HEK293 (cell line): ENCODE results near the gene PRKCA.

Experiments
- ZBTB17 ChIP-seq: fragments of 450-650 bp; formaldehyde crosslinking; IDR thresholded peaks from 2 replicates; pipeline ENCODE4 v1.5.1; 2016; ENCODE audit warnings: missing biosample characterization, missing genetic modification characterization
- ZNF133 ChIP-seq: fragments of 450-650 bp; formaldehyde crosslinking; IDR thresholded peaks from 2 replicates; pipeline ENCODE4 v1.5.1; 2016; ENCODE audit warnings: missing biosample characterization, missing genetic modification characterization
- ZNF138 ChIP-seq: fragments of 450-650 bp; formaldehyde crosslinking; IDR thresholded peaks from 2 replicates; pipeline ENCODE4 v1.5.1; 2016; ENCODE audit warnings: missing biosample characterization, missing genetic modification characterization, borderline replicate concordance
- TF ChIP-seq, protein P1 (sequence below): fragments of 450-650 bp; formaldehyde crosslinking; IDR thresholded peaks from 2 replicates; pipeline ENCODE4 v1.5.1; 2016; ENCODE audit warnings: missing biosample characterization, missing genetic modification characterization
- TF ChIP-seq, protein P2 (sequence below): fragments of 450-650 bp; formaldehyde crosslinking; IDR thresholded peaks from 2 replicates; pipeline ENCODE4 v1.5.1; 2016; ENCODE audit warnings: missing biosample characterization, missing genetic modification characterization

DNA sequence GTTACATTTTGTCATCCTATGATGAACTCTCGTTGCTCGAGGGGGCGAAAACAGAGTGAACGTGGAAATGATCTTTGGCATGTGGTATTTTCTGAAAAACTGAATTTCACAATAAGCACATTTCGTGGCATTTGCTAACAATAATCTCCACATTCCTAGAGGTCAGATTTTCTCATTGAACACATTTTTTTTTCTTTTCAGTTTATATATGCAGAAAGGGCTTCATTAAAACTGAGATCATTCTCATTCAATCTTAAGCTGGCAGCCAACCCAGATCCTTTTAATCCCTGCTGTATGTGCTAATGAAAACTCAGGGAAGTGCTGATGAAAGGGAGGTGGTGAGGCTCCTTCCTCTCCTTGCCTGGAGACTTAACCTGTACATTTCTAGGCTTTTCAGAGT lies 52.6 kb downstream of the PRKCA start:
- no peak for TF ChIP-seq ZNF138 (tag by site-specific recombination)
- TF ChIP-seq, protein P1, sequence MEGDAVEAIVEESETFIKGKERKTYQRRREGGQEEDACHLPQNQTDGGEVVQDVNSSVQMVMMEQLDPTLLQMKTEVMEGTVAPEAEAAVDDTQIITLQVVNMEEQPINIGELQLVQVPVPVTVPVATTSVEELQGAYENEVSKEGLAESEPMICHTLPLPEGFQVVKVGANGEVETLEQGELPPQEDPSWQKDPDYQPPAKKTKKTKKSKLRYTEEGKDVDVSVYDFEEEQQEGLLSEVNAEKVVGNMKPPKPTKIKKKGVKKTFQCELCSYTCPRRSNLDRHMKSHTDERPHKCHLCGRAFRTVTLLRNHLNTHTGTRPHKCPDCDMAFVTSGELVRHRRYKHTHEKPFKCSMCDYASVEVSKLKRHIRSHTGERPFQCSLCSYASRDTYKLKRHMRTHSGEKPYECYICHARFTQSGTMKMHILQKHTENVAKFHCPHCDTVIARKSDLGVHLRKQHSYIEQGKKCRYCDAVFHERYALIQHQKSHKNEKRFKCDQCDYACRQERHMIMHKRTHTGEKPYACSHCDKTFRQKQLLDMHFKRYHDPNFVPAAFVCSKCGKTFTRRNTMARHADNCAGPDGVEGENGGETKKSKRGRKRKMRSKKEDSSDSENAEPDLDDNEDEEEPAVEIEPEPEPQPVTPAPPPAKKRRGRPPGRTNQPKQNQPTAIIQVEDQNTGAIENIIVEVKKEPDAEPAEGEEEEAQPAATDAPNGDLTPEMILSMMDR (tag by site-specific recombination) = no peak
- TF ChIP-seq, protein P2, sequence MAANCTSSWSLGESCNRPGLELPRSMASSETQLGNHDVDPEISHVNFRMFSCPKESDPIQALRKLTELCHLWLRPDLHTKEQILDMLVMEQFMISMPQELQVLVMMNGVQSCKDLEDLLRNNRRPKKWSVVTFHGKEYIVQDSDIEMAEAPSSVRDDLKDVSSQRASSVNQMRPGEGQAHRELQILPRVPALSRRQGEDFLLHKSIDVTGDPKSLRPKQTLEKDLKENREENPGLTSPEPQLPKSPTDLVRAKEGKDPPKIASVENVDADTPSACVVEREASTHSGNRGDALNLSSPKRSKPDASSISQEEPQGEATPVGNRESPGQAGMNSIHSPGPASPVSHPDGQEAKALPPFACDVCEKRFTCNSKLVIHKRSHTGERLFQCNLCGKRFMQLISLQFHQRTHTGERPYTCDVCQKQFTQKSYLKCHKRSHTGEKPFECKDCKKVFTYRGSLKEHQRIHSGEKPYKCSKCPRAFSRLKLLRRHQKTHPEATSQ (tag by site-specific recombination) = no peak
- TF ChIP-seq ZNF133 = no peak
- no peak for TF ChIP-seq ZBTB17 (tag by site-specific recombination)
